Measurements from ENCODE around the gene SUPT5H. TPM values are rescaled to one million over a fixed set of nuclear protein-coding genes. Genes with fewer than 3 reads are reported as not detected.

The SUPT5H gene
- total and polyA plus RNA-seq, 2 of the 13 experiments (the other 11 are each of a cell fraction or from before 2014, with no cell fraction given) = 48.2 to 51.7 TPM

DNA sequence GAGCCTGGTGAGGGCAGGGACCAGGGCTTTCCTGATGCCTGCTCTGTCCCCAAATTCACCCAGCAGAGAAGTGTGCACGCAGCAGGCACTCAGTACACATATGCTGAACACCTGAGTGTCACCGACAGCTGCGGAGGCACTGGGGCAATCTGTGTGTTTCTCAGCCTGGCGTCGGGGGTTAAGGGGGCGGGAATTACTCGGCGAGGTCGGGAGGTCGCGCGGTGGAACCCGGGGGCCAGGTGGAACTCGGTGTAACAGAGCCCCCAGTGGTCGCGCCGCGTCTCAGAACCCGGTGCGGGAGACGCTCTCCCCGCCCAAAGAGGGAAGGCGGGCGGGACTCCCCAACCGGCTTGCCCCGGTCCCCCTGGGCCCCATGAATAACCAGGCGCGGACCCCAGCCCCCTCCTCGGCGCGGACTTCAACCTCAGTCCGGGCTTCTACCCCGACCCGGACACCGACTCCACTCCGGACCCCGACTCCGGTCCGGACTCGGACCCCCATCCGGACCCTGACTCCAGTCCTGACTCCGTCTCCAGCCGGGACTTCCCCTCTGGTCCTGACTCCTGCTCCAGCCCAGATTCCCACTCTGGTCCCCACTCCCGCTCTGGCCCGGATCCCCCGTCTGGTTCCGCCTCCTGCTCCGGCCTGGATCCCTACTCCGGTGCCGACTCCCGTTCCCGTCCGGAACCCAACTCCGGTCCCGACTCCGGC is 69.6 kb downstream of the SUPT5H start, which contains the start of gene SELENOV (continued):
- TF ChIP-seq, protein P1, sequence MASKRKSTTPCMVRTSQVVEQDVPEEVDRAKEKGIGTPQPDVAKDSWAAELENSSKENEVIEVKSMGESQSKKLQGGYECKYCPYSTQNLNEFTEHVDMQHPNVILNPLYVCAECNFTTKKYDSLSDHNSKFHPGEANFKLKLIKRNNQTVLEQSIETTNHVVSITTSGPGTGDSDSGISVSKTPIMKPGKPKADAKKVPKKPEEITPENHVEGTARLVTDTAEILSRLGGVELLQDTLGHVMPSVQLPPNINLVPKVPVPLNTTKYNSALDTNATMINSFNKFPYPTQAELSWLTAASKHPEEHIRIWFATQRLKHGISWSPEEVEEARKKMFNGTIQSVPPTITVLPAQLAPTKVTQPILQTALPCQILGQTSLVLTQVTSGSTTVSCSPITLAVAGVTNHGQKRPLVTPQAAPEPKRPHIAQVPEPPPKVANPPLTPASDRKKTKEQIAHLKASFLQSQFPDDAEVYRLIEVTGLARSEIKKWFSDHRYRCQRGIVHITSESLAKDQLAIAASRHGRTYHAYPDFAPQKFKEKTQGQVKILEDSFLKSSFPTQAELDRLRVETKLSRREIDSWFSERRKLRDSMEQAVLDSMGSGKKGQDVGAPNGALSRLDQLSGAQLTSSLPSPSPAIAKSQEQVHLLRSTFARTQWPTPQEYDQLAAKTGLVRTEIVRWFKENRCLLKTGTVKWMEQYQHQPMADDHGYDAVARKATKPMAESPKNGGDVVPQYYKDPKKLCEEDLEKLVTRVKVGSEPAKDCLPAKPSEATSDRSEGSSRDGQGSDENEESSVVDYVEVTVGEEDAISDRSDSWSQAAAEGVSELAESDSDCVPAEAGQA (IDR thresholded peaks at IDR 0.05; ENCODE audit: low read depth) = no peak
- TF ChIP-seq, protein P1 (CRISPR knock-in tag; IDR thresholded peaks at IDR 0.05; ENCODE audit: borderline replicate concordance) = no peak
- TF ChIP-seq TBP (CRISPR knock-in tag; IDR thresholded peaks at IDR 0.05) (no peak), HOXA3 (CRISPR knock-in tag; IDR thresholded peaks at IDR 0.05) (peak; percentile 34; the same call in 1 of the 2 replicates), PHF21A (CRISPR knock-in tag; IDR thresholded peaks at IDR 0.05) (peak; percentile 53; the same call in 1 of the 2 replicates), NR2F2 (IDR thresholded peaks at IDR 0.05; ENCODE audit: borderline replicate concordance, low read depth) (peak; percentile 32; the same call in 1 of the 2 replicates), ZNF432 (CRISPR knock-in tag; IDR thresholded peaks at IDR 0.05; ENCODE audit: borderline replicate concordance) (no peak), NR2F1 (CRISPR knock-in tag; IDR thresholded peaks at IDR 0.05) (peak in 1 of 2 experiments; percentile 22; a peak in 1 of 4 replicates), ZFX (CRISPR knock-in tag; IDR thresholded peaks at IDR 0.05; ENCODE audit: low read depth) (no peak), HNRNPUL1 (IDR thresholded peaks at IDR 0.05; ENCODE audit: low read depth, low read length) (no peak), ZMAT3 (CRISPR knock-in tag; conservative IDR thresholded peaks at IDR 0.05) (no peak), MEF2D (CRISPR knock-in tag; IDR thresholded peaks at IDR 0.05) (0 out of 2 replicates have a peak, but pooled peaks have one; percentile 32), SUZ12 (IDR thresholded peaks at IDR 0.05; ENCODE audit: low read depth, low read length) (no peak), REL (CRISPR knock-in tag; conservative IDR thresholded peaks at IDR 0.05) (no peak)
- TF ChIP-seq, protein P2, sequence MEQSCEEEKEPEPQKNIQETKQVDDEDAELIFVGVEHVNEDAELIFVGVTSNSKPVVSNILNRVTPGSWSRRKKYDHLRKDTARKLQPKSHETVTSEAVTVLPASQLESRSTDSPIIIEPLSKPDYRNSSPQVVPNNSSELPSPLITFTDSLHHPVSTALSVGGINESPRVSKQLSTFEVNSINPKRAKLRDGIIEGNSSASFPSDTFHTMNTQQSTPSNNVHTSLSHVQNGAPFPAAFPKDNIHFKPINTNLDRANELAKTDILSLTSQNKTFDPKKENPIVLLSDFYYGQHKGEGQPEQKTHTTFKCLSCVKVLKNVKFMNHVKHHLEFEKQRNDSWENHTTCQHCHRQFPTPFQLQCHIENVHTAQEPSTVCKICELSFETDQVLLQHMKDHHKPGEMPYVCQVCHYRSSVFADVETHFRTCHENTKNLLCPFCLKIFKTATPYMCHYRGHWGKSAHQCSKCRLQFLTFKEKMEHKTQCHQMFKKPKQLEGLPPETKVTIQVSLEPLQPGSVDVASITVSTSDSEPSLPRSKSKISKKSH (CRISPR knock-in tag; IDR thresholded peaks at IDR 0.05; ENCODE audit: borderline replicate concordance) = 0 out of 2 replicates have a peak, but pooled peaks have one; percentile 1
- TF ChIP-seq, protein P3, sequence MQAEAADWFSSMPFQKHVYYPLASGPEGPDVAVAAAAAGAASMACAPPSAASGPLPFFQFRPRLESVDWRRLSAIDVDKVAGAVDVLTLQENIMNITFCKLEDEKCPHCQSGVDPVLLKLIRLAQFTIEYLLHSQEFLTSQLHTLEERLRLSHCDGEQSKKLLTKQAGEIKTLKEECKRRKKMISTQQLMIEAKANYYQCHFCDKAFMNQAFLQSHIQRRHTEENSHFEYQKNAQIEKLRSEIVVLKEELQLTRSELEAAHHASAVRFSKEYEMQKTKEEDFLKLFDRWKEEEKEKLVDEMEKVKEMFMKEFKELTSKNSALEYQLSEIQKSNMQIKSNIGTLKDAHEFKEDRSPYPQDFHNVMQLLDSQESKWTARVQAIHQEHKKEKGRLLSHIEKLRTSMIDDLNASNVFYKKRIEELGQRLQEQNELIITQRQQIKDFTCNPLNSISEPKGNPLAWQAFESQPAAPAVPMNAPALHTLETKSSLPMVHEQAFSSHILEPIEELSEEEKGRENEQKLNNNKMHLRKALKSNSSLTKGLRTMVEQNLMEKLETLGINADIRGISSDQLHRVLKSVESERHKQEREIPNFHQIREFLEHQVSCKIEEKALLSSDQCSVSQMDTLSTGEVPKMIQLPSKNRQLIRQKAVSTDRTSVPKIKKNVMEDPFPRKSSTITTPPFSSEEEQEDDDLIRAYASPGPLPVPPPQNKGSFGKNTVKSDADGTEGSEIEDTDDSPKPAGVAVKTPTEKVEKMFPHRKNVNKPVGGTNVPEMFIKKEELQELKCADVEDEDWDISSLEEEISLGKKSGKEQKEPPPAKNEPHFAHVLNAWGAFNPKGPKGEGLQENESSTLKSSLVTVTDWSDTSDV (CRISPR knock-in tag; IDR thresholded peaks at IDR 0.05) = peak; percentile 24; the same call in 1 of the 2 replicates
- TF ChIP-seq, protein P4, sequence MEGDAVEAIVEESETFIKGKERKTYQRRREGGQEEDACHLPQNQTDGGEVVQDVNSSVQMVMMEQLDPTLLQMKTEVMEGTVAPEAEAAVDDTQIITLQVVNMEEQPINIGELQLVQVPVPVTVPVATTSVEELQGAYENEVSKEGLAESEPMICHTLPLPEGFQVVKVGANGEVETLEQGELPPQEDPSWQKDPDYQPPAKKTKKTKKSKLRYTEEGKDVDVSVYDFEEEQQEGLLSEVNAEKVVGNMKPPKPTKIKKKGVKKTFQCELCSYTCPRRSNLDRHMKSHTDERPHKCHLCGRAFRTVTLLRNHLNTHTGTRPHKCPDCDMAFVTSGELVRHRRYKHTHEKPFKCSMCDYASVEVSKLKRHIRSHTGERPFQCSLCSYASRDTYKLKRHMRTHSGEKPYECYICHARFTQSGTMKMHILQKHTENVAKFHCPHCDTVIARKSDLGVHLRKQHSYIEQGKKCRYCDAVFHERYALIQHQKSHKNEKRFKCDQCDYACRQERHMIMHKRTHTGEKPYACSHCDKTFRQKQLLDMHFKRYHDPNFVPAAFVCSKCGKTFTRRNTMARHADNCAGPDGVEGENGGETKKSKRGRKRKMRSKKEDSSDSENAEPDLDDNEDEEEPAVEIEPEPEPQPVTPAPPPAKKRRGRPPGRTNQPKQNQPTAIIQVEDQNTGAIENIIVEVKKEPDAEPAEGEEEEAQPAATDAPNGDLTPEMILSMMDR (CRISPR knock-in tag; IDR thresholded peaks at IDR 0.05) = peak; percentile 51
